Subcutaneous adipose tissue (tissue), 4 donors: ENCODE results near the gene AVP. TPM values are rescaled to one million over a fixed set of nuclear protein-coding genes. Genes with fewer than 3 reads are reported as not detected.

Source experiments
- CTCF ChIP-seq: fragments of 450-650 bp; IDR thresholded peaks from one replicate; pipeline ENCODE4 v1.5.1; 2016; ENCODE audit warnings: low read depth, mild to moderate bottlenecking, control low read depth, antibody characterized with exemption, moderate library complexity
- total RNA-seq, 4 donors: library from RNA; depleted of rRNA; stranded (reverse); fragments of >200 nt; gene quantifications; one replicate each; pipeline ENCODE4 v1.1.0, GENCODE V29; 2016

The AVP gene
- total RNA-seq, 4 donors from 2014 or later = 4.3 to 4.6 TPM; not detected in 2

GRCh38 chr20:3044336-3044965 lies 40.1 kb downstream of the AVP start:
- no peak for TF ChIP-seq CTCF

GRCh38 chr20:3043322-3043721 lies 41.2 kb downstream of the AVP start, which contains the start of gene GNRH2:
TSS of gene GNRH2 (plus strand) at chr20:3043622. CDS start at chr20:3044415, 793 bp downstream.
- no peak for TF ChIP-seq CTCF

GRCh38 chr20:3042625-3043024 lies 41.9 kb downstream of the AVP start:
- no peak for TF ChIP-seq CTCF

- no peak for TF ChIP-seq CTCF
Observed at GRCh38 chr20:3041854-3042409, 42.6 kb downstream of the AVP start.

GRCh38 chr20:3040086-3040485 lies 44.4 kb downstream of the AVP start:
- no peak for TF ChIP-seq CTCF

GRCh38 chr20:3039426-3039825 lies 45.1 kb downstream of the AVP start:
- no peak for TF ChIP-seq CTCF

- TF ChIP-seq CTCF = no peak
Observed at GRCh38 chr20:3038454-3038853, 46.1 kb downstream of the AVP start.
